Ascending aorta (tissue), 2 donors: ENCODE results near the gene GATB. TPM values are rescaled to one million over a fixed set of nuclear protein-coding genes. Genes with fewer than 3 reads are reported as not detected.

ENCODE experiments used
- DNase-seq, 2 donors: peaks; one replicate each; pipeline ENCODE4 v3.0.0-alpha.2; 2019; ENCODE audit warnings: low spot score in 2 of 2
- H3K27ac ChIP-seq, 2 donors: fragments of 200-600 bp; sonication (generic); one replicate each; pipeline ENCODE4 v1.5.1; 2016 to 2017; ENCODE audit warnings: mild to moderate bottlenecking in 1 of 2
- H3K27me3 ChIP-seq: fragments of 200-600 bp; sonication (generic); one replicate; pipeline ENCODE4 v1.5.1; 2017
- H3K36me3 ChIP-seq, 2 donors: fragments of 200-600 bp; sonication (generic); one replicate each; pipeline ENCODE4 v1.5.1; 2016
- H3K4me1 ChIP-seq, 2 donors: fragments of 200-600 bp; sonication (generic); one replicate each; pipeline ENCODE4 v1.5.1; 2016 to 2017; ENCODE audit warnings: mild to moderate bottlenecking in 1 of 2
- H3K4me3 ChIP-seq, 2 donors: fragments of 200-600 bp; sonication (generic); one replicate each; pipeline ENCODE4 v1.5.1; 2016 to 2017; ENCODE audit warnings: mild to moderate bottlenecking in 1 of 2
- H3K9me3 ChIP-seq, 2 donors: fragments of 200-600 bp; sonication (generic); one replicate each; pipeline ENCODE4 v1.5.1; 2016
- CTCF ChIP-seq, 3 experiments: fragments of 200-600 bp in 2 of 3; fragments of 450-650 bp in 1 of 3; sonication (generic) in 2 of 3; IDR thresholded peaks; one replicate each; pipeline ENCODE4 v1.5.1; 2016 to 2019; ENCODE audit warnings: antibody characterized with exemption in 3 of 3, mild to moderate bottlenecking in 1 of 3, moderate library complexity in 1 of 3
- intact Hi-C: fragments of 100-400 bp; cut with DNase I; formaldehyde crosslinking; loops from one replicate; pipeline ENCODE4 v1.15.1; 2023
- total RNA-seq: library from RNA; depleted of rRNA; stranded (reverse); fragments of >200 nt; gene quantifications from one replicate; pipeline ENCODE4 v1.1.0, GENCODE V29; 2016

Gene GATB
- total RNA-seq, 1 donor from 2014 or later, result 16.7 TPM

- no peak for TF ChIP-seq CTCF (IDR thresholded peaks at IDR 0.05)
- H3K4me3 ChIP-seq, result no peak overlapping the region
- H3K4me1 ChIP-seq, result no peaks in the 10 kb centered on the region
- H3K9me3 ChIP-seq, result no peaks in the 10 kb centered on the region
- intact Hi-C loops, result no loop called here
- H3K27ac ChIP-seq, result no peak overlapping the region
- H3K27me3 ChIP-seq, result no peaks in the 10 kb centered on the region
- no peak for DNase-seq
- H3K36me3 ChIP-seq, result no peaks in the 10 kb centered on the region
Measured at GRCh38 chr4:151715881-151716280, 44.9 kb downstream of the GATB start.

GRCh38 chr4:151712777-151713176, 48.0 kb downstream of the GATB start:
- TF ChIP-seq CTCF (IDR thresholded peaks at IDR 0.05), result no peak
- Histone ChIP-seq H3K36me3 (no peaks in the 10 kb centered on the region), H3K27ac (no peak overlapping the region), H3K4me3 (no peak overlapping the region), H3K4me1 (no peaks in the 10 kb centered on the region), H3K9me3 (no peaks in the 10 kb centered on the region), H3K27me3 (no peaks in the 10 kb centered on the region)
- intact Hi-C loops, result no loop called here
- no peak for DNase-seq

DNA sequence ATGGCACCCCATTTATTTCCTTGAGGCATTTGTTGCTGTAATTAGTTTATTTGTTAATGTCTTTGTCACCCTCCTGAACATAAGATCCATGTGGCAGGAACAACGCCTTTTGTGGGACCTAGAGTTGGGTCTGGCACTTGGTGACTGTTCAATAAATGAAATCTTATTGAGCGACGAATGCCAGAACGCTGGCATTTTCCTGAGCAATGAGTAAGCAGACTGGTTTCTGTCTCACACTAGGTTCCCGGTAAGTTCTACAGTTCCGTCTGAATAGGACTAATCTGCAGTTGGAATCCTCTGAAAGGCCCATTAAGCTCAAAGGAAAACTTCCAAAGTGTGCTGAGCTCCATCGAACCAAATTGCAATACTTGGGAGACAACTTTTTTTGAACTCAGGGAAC, 49.2 kb downstream of the GATB start:
- Histone ChIP-seq H3K4me1 (no peaks in the 10 kb centered on the region), H3K27me3 (no peaks in the 10 kb centered on the region), H3K4me3 (no peak overlapping the region), H3K9me3 (no peaks in the 10 kb centered on the region), H3K27ac (no peak overlapping the region), H3K36me3 (peaks cover 3 to 10% of the 10 kb centered on the region in 2 donors)
- intact Hi-C loops, result no loop called here
- no peak for TF ChIP-seq CTCF (IDR thresholded peaks at IDR 0.05)
- DNase-seq, result no peak

DNA sequence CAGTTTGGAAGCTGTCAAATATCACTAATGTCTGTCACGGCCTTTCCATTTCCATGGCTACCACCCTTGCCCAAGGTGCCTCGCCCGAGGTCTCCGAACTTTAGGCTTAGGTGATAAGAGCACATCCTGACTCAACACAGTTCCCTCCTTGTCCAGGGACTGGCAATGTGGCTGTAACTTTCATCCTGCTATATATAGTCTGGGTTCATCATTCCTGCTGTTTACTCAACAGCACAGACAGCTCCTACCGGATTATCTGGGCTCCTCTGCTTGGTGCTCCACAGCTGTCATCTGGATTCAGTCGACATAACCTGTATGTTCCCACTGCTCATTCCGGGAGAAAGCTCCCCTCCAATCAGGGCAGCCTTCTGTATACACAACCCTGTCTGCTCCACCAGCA, 51.2 kb downstream of the GATB start:
- Histone ChIP-seq H3K4me3 (no peak overlapping the region), H3K36me3 (peaks cover 3 to 15% of the 10 kb centered on the region in 2 donors), H3K27me3 (no peaks in the 10 kb centered on the region), H3K9me3 (no peaks in the 10 kb centered on the region), H3K27ac (no peak overlapping the region), H3K4me1 (no peaks in the 10 kb centered on the region)
- intact Hi-C loops, result no loop called here
- no peak for TF ChIP-seq CTCF (IDR thresholded peaks at IDR 0.05)
- no peak for DNase-seq

- Histone ChIP-seq H3K4me1 (no peaks in the 10 kb centered on the region), H3K4me3 (no peak overlapping the region), H3K36me3 (peaks cover 3 to 15% of the 10 kb centered on the region in 2 donors), H3K9me3 (no peaks in the 10 kb centered on the region), H3K27ac (no peak overlapping the region), H3K27me3 (no peaks in the 10 kb centered on the region)
- no peak for TF ChIP-seq CTCF (IDR thresholded peaks at IDR 0.05)
- no peak for DNase-seq
- intact Hi-C loops, result no loop called here
Measured at GRCh38 chr4:151709071-151709470, 51.7 kb downstream of the GATB start.

DNA sequence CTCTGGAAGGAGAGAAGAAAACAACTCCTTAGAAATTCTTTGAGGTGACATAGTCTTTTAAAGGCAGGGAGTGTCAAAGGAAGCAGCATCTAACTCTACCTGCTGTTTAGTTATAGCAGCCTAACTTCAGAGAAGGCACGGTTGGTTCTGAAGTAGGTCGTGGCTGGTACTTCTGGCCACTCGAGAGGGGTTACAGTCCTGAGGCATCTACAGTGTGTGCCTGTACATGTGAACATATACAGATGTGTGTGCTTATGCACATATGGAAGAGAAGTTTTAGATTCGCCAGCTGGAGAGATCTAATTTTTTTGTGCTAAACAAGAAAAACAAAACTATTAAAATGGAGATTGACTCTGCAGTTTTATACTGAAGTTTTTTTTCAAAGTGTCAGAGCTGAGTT, 52.7 kb downstream of the GATB start:
- no peak for DNase-seq
- no peak overlapping the region for H3K27ac ChIP-seq
- TF ChIP-seq CTCF (IDR thresholded peaks at IDR 0.05), result no peak
- H3K27me3 ChIP-seq, result no peaks in the 10 kb centered on the region
- H3K4me3 ChIP-seq, result no peak overlapping the region
- peaks cover 3 to 15% of the 10 kb centered on the region in 2 donors for H3K36me3 ChIP-seq
- H3K4me1 ChIP-seq, result no peaks in the 10 kb centered on the region
- intact Hi-C loops, result no loop called here
- H3K9me3 ChIP-seq, result no peaks in the 10 kb centered on the region
